Activated T-helper 1 cell treated with anti-CD3 and anti-CD28 coated beads, Interleukin-12 subunit alpha, Interleukin-12 subunit beta, Interleukin-2, Interleukin-4 antibody, amounts not matched to agents 30 ng/mL and 10 ng/mL and 1 ng/mL, durations not matched to agents 14 hours and 24 hours and 36 hours (primary cell): Measurements from ENCODE around the gene MRPL45. TPM values are rescaled to one million over a fixed set of nuclear protein-coding genes. Genes with fewer than 3 reads are reported as not detected.
A peak's percentile ranks its signal among the peaks of the same experiment; 100 is the strongest.
"Not testable (repeated sequence)": the region's sequence is repeated elsewhere in the genome, so short reads cannot be mapped to it uniquely, and the experiment has no call there.

Source experiments
- DNase-seq: peaks from one replicate; pipeline ENCODE4 v3.0.0; 2021; ENCODE audit warnings: low spot score
- H3K27ac Mint-ChIP-seq: one replicate; pipeline ENCODE4 v1.8.0; 2021; ENCODE audit warnings: mild to moderate bottlenecking, mixed read lengths
- H3K27me3 Mint-ChIP-seq: one replicate; pipeline ENCODE4 v1.8.0; 2022; ENCODE audit warnings: mild to moderate bottlenecking, moderate library complexity, mixed read lengths; ENCODE audit not compliant: insufficient read depth
- H3K36me3 Mint-ChIP-seq: one replicate; pipeline ENCODE4 v1.8.0; 2021; ENCODE audit warnings: low read depth, mixed read lengths
- H3K4me1 Mint-ChIP-seq: one replicate; pipeline ENCODE4 v1.8.0; 2021; ENCODE audit warnings: low read depth, mixed read lengths
- H3K4me3 Mint-ChIP-seq: one replicate; pipeline ENCODE4 v1.8.0; 2021; ENCODE audit warnings: mild to moderate bottlenecking, moderate library complexity, mixed read lengths
- H3K9me3 Mint-ChIP-seq: one replicate; pipeline ENCODE4 v1.8.0; 2021; ENCODE audit warnings: mixed read lengths
- intact Hi-C: fragments of 100-400 bp; cut with micrococcal nuclease; formaldehyde crosslinking; loops from one replicate; pipeline ENCODE4 v1.15.1; 2024
- total RNA-seq: library from RNA; stranded (reverse); gene quantifications from 2 replicates; pipeline ENCODE4 v1.2.3, GENCODE V29; 2022

The MRPL45 gene
- total RNA-seq, 1 donor from 2014 or later = 43.1 TPM

DNA sequence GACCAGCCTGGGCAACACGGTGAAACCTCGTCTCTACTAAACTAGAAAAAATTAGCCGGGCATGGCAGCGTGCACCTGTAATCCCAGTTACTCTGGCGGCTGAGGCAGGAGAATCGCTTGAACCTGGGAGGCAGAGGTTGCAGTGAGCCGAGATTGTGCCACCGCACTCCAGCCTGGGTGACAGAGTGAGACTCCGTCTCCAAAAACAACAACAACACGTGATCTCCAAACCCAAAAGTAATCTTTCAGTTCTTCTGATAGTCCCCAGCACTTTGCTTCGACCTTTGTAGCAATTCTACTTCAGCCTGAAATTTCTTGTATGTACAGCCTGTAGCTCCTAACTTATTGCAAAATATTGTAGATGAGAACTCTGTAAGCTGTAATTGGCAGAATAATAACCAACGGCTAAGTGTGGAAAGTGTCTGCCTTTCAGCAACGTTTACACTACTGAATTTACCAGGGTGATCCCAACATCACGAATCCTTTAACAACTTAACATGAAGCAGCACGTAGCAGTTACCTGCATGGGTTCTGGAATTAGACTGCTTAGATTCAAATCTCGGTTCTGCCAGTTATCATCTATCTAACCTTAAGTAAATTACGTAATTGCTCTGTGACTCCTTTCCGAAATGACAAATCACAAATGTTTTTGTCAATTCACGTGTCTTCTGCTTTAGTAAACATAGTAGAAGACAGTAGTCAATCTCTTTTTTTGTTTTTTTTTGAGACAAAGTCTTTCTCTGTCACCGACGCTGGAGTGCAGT, 1.2 kb upstream of the MRPL45 start:
- DNase-seq, intact Hi-C loops, H3K9me3 Mint-ChIP-seq, H3K36me3 Mint-ChIP-seq, H3K27me3 Mint-ChIP-seq, H3K4me1 Mint-ChIP-seq: not testable (repeated sequence)
- Mint-ChIP-seq H3K27ac (peak overlapping the region; percentile 52), H3K4me3 (peak overlapping the region; percentile 95)

- intact Hi-C loops = no loop called here
- Mint-ChIP-seq H3K27me3 (no peaks in the 10 kb centered on the region), H3K9me3 (no peaks in the 10 kb centered on the region), H3K36me3 (peaks cover 15% of the 10 kb centered on the region), H3K4me3 (no peak overlapping the region), H3K4me1 (peaks cover 6% of the 10 kb centered on the region), H3K27ac (no peak overlapping the region)
- DNase-seq = no peak
Observed at GRCh38 chr17:38315497-38315896, 18.5 kb downstream of the MRPL45 start.

GRCh38 chr17:38317081-38317480, 20.1 kb downstream of the MRPL45 start:
- Mint-ChIP-seq H3K27ac (no peak overlapping the region), H3K27me3 (no peaks in the 10 kb centered on the region), H3K36me3 (peaks cover 21% of the 10 kb centered on the region), H3K9me3 (no peaks in the 10 kb centered on the region), H3K4me3 (no peak overlapping the region), H3K4me1 (peaks cover 6% of the 10 kb centered on the region)
- no peak for DNase-seq
- intact Hi-C loops = no loop called here

DNA sequence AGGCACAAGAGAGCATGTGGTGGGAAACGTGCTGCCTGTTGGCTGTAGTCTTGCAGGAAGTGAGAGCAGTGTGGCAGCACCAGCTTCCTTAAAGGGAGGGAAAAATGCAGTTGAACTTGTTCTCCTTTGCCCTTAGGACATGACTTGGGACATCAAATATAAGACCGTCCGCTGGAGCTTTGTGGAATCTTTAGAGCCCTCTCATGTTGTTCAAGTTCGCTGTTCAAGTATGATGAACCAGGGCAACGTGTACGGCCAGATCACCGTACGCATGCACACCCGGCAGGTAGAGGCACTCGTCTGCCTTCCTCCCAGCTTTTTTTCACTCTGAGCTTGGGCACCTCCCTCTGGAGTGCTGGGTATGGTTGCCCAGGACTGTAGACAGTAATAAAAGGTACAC, 23.5 kb downstream of the MRPL45 start:
- DNase-seq = no peak
- Mint-ChIP-seq H3K4me1 (no peaks in the 10 kb centered on the region), H3K36me3 (peaks cover 26% of the 10 kb centered on the region), H3K9me3 (no peaks in the 10 kb centered on the region), H3K4me3 (no peak overlapping the region), H3K27me3 (no peaks in the 10 kb centered on the region), H3K27ac (no peak overlapping the region)
- intact Hi-C loops = no loop called here

- Mint-ChIP-seq H3K9me3 (no peaks in the 10 kb centered on the region), H3K4me3 (no peak overlapping the region), H3K36me3 (peaks cover 21% of the 10 kb centered on the region), H3K27me3 (peaks cover 2% of the 10 kb centered on the region), H3K4me1 (no peaks in the 10 kb centered on the region), H3K27ac (no peak overlapping the region)
- DNase-seq = peak; percentile 52
- intact Hi-C loops = no loop called here
Observed at GRCh38 chr17:38322156-38322779, 25.3 kb downstream of the MRPL45 start.

GRCh38 chr17:38322897-38323296, 25.9 kb downstream of the MRPL45 start:
- intact Hi-C loops = no loop called here
- Mint-ChIP-seq H3K27me3 (peaks cover 2% of the 10 kb centered on the region), H3K4me3 (no peak overlapping the region), H3K27ac (no peak overlapping the region), H3K9me3 (no peaks in the 10 kb centered on the region), H3K36me3 (peaks cover 21% of the 10 kb centered on the region), H3K4me1 (no peaks in the 10 kb centered on the region)
- no peak for DNase-seq

DNA sequence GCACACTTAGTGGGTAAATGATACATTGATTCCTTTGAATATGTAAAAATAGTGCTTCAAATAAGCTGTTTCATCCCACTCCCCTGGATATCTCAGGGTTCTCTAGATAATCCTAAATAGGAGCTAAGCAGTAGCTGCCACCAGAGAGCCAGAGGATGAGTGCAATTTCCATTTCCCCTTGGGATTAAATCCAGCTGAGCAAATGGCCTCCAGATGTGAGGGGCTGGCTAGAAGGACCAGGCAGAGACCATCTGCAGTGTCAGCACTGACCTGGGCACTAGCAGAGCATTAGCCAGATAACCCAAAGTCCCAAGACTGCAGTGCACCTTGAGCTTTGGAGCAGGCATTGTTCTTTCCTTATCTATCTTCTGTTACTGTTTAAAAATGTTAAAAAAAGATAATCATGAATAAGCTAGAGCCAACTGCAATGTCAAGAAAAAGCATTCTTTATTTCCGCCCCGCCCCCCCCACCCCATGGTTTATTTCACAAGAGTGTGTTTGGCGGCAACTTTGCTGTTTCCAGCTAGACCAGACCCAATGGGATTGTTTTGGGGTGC, 27.3 kb downstream of the MRPL45 start:
- H3K4me3 Mint-ChIP-seq = no peak overlapping the region
- peaks cover 18% of the 10 kb centered on the region for H3K36me3 Mint-ChIP-seq
- no peak overlapping the region for H3K27ac Mint-ChIP-seq
- H3K9me3 Mint-ChIP-seq = no peaks in the 10 kb centered on the region
- peaks cover 2% of the 10 kb centered on the region for H3K27me3 Mint-ChIP-seq
- DNase-seq = no peak
- intact Hi-C loops = no loop called here
- no peaks in the 10 kb centered on the region for H3K4me1 Mint-ChIP-seq

GRCh38 chr17:38324772-38325171, 27.8 kb downstream of the MRPL45 start:
- H3K36me3 Mint-ChIP-seq = peaks cover 18% of the 10 kb centered on the region
- H3K9me3 Mint-ChIP-seq = no peaks in the 10 kb centered on the region
- peaks cover 2% of the 10 kb centered on the region for H3K27me3 Mint-ChIP-seq
- no peaks in the 10 kb centered on the region for H3K4me1 Mint-ChIP-seq
- no peak for DNase-seq
- no peak overlapping the region for H3K4me3 Mint-ChIP-seq
- intact Hi-C loops = no loop called here
- H3K27ac Mint-ChIP-seq = no peak overlapping the region

DNA sequence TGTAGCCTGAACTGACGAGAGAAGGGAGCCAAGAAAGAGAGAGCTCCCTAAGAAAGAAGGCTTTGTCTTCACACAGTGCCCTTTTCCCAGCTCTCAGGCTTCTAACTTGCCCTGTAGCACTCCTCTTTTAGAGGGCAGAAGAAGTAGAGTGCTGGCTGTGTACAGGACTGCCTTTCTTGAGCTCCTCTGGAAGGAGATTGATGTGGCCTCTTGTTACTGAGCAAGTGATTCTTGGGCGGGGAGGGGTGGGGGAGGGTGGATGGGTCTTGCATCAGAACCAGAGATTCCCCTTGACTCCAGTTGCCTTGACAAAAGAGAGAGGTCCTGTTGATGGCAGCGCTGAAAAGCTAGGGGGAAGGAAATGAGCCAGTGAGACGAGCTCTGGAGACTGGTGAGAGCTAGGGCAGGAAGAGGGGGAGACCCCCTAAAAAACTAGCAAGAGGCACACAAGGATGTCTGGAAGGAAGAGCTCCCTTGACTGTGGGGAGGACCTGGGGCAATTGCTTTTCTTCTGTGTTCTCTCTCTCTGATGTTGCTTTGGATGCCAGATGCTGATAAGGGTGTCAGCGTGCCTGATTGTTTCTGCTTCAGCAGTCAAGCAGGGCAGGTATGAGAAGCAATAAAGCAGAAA, 28.4 kb downstream of the MRPL45 start:
- H3K4me3 Mint-ChIP-seq = no peak overlapping the region

GRCh38 chr17:38326996-38327792, 30.2 kb downstream of the MRPL45 start:
- H3K27me3 Mint-ChIP-seq = peaks cover 2% of the 10 kb centered on the region
- H3K27ac Mint-ChIP-seq = no peak overlapping the region
- DNase-seq = no peak
- intact Hi-C loops = no loop called here
- H3K4me3 Mint-ChIP-seq = no peak overlapping the region
- no peaks in the 10 kb centered on the region for H3K4me1 Mint-ChIP-seq
- H3K9me3 Mint-ChIP-seq = no peaks in the 10 kb centered on the region
- peaks cover 8% of the 10 kb centered on the region for H3K36me3 Mint-ChIP-seq

More for the DNA sequence above, 28.4 kb downstream of the MRPL45 start:
- DNase-seq = no peak
- Mint-ChIP-seq H3K4me1 (no peaks in the 10 kb centered on the region), H3K9me3 (no peaks in the 10 kb centered on the region), H3K36me3 (peaks cover 15% of the 10 kb centered on the region), H3K27me3 (peaks cover 2% of the 10 kb centered on the region), H3K27ac (no peak overlapping the region)
- intact Hi-C loops = no loop called here

DNA sequence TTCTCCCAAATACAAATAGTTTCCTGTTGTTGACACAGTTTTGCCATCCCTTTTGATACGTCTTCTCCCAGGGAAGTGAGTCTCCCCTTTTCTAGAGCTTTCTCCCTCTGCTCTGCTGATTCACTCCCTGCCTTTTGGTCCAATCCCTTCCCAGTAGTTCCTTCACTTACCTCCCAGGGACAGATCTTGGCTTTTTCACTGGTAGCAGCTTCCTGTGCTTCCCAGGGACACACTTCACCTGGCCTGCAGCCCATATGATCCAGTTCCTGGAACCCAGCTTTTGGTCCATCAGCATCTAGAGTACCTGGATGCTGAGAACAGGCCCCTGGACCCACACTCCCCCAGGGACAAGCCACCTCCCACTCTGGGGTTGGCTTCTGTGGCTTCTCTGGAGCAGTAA, 31.0 kb downstream of the MRPL45 start:
- intact Hi-C loops = no loop called here
- DNase-seq = no peak
- Mint-ChIP-seq H3K36me3 (peaks cover 5% of the 10 kb centered on the region), H3K9me3 (no peaks in the 10 kb centered on the region), H3K27me3 (peaks cover 2% of the 10 kb centered on the region), H3K27ac (no peak overlapping the region), H3K4me1 (no peaks in the 10 kb centered on the region), H3K4me3 (no peak overlapping the region)

DNA sequence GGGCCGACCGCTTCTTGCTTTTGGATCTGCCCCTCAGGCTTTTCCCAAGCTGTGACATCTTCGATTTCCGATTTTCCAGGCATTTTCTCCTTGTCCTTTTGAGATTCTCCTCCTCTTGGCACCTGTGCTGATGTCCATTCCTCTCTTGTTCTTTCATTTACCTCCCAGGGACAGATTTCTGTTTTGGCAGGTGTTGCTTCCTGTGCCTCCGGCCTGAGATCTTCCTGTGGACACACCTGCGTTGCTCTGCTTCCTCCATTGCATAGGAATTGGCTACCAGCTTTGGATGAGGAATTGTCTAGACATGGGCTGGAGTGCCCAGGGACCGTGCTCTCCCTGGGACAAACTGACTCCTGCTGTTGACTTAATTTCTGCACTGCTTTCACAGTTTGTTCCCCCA, 31.7 kb downstream of the MRPL45 start:
- no peak for DNase-seq
- Mint-ChIP-seq H3K4me3 (no peak overlapping the region), H3K4me1 (no peaks in the 10 kb centered on the region), H3K36me3 (peaks cover 3% of the 10 kb centered on the region), H3K27ac (no peak overlapping the region), H3K27me3 (peaks cover 2% of the 10 kb centered on the region), H3K9me3 (no peaks in the 10 kb centered on the region)
- intact Hi-C loops = no loop called here
